K562 (cell line): ENCODE results near the gene DNAH3. TPM values are rescaled to one million over a fixed set of nuclear protein-coding genes. Genes with fewer than 3 reads are reported as not detected.
"Not testable (repeated sequence)": the region's sequence is repeated elsewhere in the genome, so short reads cannot be mapped to it uniquely, and the experiment has no call there.

Experiments
- ATAC-seq: fragments of 200-7000 bp; cut with Tn5 transposase; 3 replicates; pipeline ENCODE4 v1.9.1; 2020; ENCODE audit warnings: moderate library complexity
- BruUV-seq: library from RNA; stranded (reverse); fragments of 400-500 nt; replicated peaks from 2 replicates; lab custom pipeline; 2021; lab: Mats Ljungman, UMichigan
- CTCF ChIA-PET: fragments of 300-600 bp; formaldehyde crosslinking; extraction: SDS; loops from one replicate; lab custom pipeline; 2021; ENCODE audit warnings: low intra/inter-chr PET ratio; lab: Yijun Ruan, JAX
- POLR2A ChIA-PET: fragments of 300-600, 350-650 bp; sonication (Branson Sonifier 250); formaldehyde crosslinking; extraction: SDS; loops from one replicate; lab custom pipeline; 2021; ENCODE audit warnings: antibody characterized with exemption, inconsistent platforms; lab: Yijun Ruan, JAX
- DNase-seq, 4 experiments: peaks; one replicate each; pipeline versions ENCODE4 v3.0.0 to v3.0.0-alpha.2; 2011 to 2018; ENCODE audit warnings: low spot score in 3 of 4, mixed read lengths in 3 of 4; ENCODE audit errors: extremely low read depth in 1 of 4
- FAIRE-seq: peaks from 2 replicates; lab custom pipeline; 2011; peaks lifted over from hg19 to GRCh38; lab: Jason Lieb, UNC
- H2AFZ ChIP-seq: 2 replicates; pipeline ENCODE4 v1.6.0; 2011; ENCODE audit warnings: low read depth, low read length, control low read depth, inconsistent platforms
- H3K27ac ChIP-seq: fragments of 200-600 bp; 3 replicates; pipeline ENCODE4 v1.8.0; 2011; ENCODE audit warnings: low read depth, mild to moderate bottlenecking, control low read depth, inconsistent platforms, low read length, moderate library complexity, mixed read lengths; ENCODE audit errors: extremely low read depth
- H3K27me3 ChIP-seq, 2 experiments: fragments of 300-600 bp in 1 of 2; 2 replicates in 1 of 2; 3 replicates in 1 of 2; pipeline versions ENCODE4 v1.6.0 to v1.8.0; 2011; ENCODE audit warnings: inconsistent platforms in 2 of 2, low read length in 2 of 2, mild to moderate bottlenecking in 1 of 2, mixed read lengths in 1 of 2, moderate library complexity in 1 of 2; ENCODE audit not compliant: control insufficient read depth in 2 of 2, insufficient read depth in 2 of 2
- H3K36me3 ChIP-seq: fragments of 300-600 bp; 3 replicates; pipeline ENCODE4 v1.8.0; 2011; ENCODE audit warnings: mild to moderate bottlenecking, low read length, inconsistent platforms; ENCODE audit not compliant: control insufficient read depth, insufficient read depth
- H3K4me1 ChIP-seq, 2 experiments: fragments of 200-600 bp in 1 of 2; replicated peaks in 1 of 2; 2 replicates in 1 of 2; 3 replicates in 1 of 2; pipeline versions ENCODE4 v1.5.1 to v1.8.0; 2011; ENCODE audit warnings: inconsistent platforms in 2 of 2, low read length in 2 of 2, mild to moderate bottlenecking in 1 of 2, mixed read lengths in 1 of 2, moderate library complexity in 1 of 2; ENCODE audit not compliant: control insufficient read depth in 2 of 2, insufficient read depth in 2 of 2
- H3K4me2 ChIP-seq: 2 replicates; pipeline ENCODE4 v1.6.1; 2011; ENCODE audit warnings: low read length, control low read depth, inconsistent platforms, mixed read lengths; ENCODE audit not compliant: insufficient read depth
- H3K4me3 ChIP-seq: fragments of 200-600 bp; sonication (generic), shearing (Covaris generic); 2 replicates; pipeline ENCODE4 v1.5.1; 2016; ENCODE audit warnings: control low read depth, inconsistent platforms
- H3K79me2 ChIP-seq: fragments of 200-600 bp; 3 replicates; pipeline ENCODE4 v1.8.0; 2011; ENCODE audit warnings: low read length, inconsistent platforms; ENCODE audit not compliant: control insufficient read depth, insufficient read depth
- H3K9ac ChIP-seq, 2 experiments: 2 replicates each; pipeline versions ENCODE4 v1.6.0 to v1.6.1; 2011; ENCODE audit warnings: low read depth in 2 of 2, low read length in 2 of 2, control low read depth in 1 of 2, inconsistent platforms in 1 of 2, mild to moderate bottlenecking in 1 of 2, mixed read lengths in 1 of 2; ENCODE audit not compliant: insufficient read depth in 1 of 2
- H3K9me1 ChIP-seq: one replicate; pipeline ENCODE4 v1.6.0; 2011; ENCODE audit warnings: inconsistent platforms, mild to moderate bottlenecking, low read length, moderate library complexity; ENCODE audit not compliant: control insufficient read depth, insufficient read depth
- H3K9me3 ChIP-seq: replicated peaks from 2 replicates; pipeline ENCODE4 v1.5.1; 2011; ENCODE audit warnings: low read depth, low read length, inconsistent platforms; ENCODE audit not compliant: control insufficient read depth, insufficient read depth
- H4K20me1 ChIP-seq: replicated peaks from 2 replicates; pipeline ENCODE4 v1.6.1; 2011; ENCODE audit warnings: low read length, inconsistent platforms, mixed read lengths; ENCODE audit not compliant: control insufficient read depth, insufficient read depth
- NFYB ChIP-seq: IDR thresholded peaks from 2 replicates; pipeline ENCODE4 v1.6.1; 2011; ENCODE audit warnings: mild to moderate bottlenecking, moderate library complexity; ENCODE audit not compliant: insufficient read length; ENCODE audit errors: extremely low read depth
- WGBS: fragments of 100-300 bp; shearing (Covaris generic); methylation state at CpG from one replicate; pipeline ENCODE4 v1.1.6; 2016; ENCODE audit warnings: low coverage, mixed read lengths; ENCODE audit not compliant: insufficient coverage; ENCODE audit errors: missing lambda C conversion rate; 5-methylcytosine and 5-hydroxymethylcytosine counted together
- in situ Hi-C: fragments of 300-500 bp; cut with MboI; formaldehyde crosslinking; loops from 4 replicates; pipeline ENCODE4 v1.15.0; 2018; ENCODE audit warnings: inconsistent platforms, mixed read lengths
- intact Hi-C: fragments of 100-400 bp; cut with micrococcal nuclease; formaldehyde crosslinking; loops from 2 replicates; pipeline ENCODE4 v1.14.2; 2022
- polyA plus RNA-seq, 8 experiments: library from polyadenylated mRNA; depleted of rRNA in 4 of 8; stranded (reverse) in 5 of 8; unstranded in 3 of 8; fragments of >200 nt; fragmentation: Nextera tagmentation in 2 of 8; fragmentation: Illumina TruSeq in 1 of 8; extraction: Ambion mirVana in 2 of 8; extraction: Trizol in 1 of 8; gene quantifications; 2 replicates each; pipeline versions ENCODE4 v1.2.1 to v1.2.3, GENCODE V29; 2011 to 2014; ENCODE audit warnings: inconsistent platforms in 1 of 8, missing spikeins in 1 of 8
- total RNA-seq, 7 experiments: library from RNA; depleted of rRNA in 6 of 7; stranded (reverse); fragments of >200 nt in 6 of 7; fragmentation: Illumina TruSeq in 2 of 7; extraction: Trizol in 2 of 7; gene quantifications; 2 replicates each; pipeline versions ENCODE4 v1.2.1 to v1.2.3, GENCODE V29; 2011 to 2021; ENCODE audit warnings: low replicate concordance in 1 of 7

The DNAH3 gene
- total and polyA plus RNA-seq, 9 of the 15 experiments (the other 6 are each of a cell fraction or from before 2014, with no cell fraction given): 0.32 to 0.84 (median 0.44) TPM

- FAIRE-seq, H2AFZ ChIP-seq, H3K4me3 ChIP-seq, H3K9me1 ChIP-seq, H3K9me3 ChIP-seq, H4K20me1 ChIP-seq, ATAC-seq, H3K27me3 ChIP-seq, H3K36me3 ChIP-seq, H3K79me2 ChIP-seq, H3K9ac ChIP-seq, BruUV-seq, DNase-seq, POLR2A ChIA-PET, H3K27ac ChIP-seq, H3K4me2 ChIP-seq: not testable (repeated sequence)
- CTCF ChIA-PET: interaction anchor here (0.7 kb wide), 1 partner anchor 1528 kb away, joined by 4 read pairs; no protein-coding TSS in a partner anchor
- intact Hi-C loops: loop anchor here (10.0 kb wide), 1 partner anchor 402 kb away; no protein-coding TSS in a partner anchor
- H3K4me1 ChIP-seq: peaks cover 7 to 11% of the 10 kb centered on the region in 2 experiments
- TF ChIP-seq NFYB: peak; percentile 47
- 66% methylated on average over 9 of the region's 11 CpGs for WGBS
- in situ Hi-C loops: loop anchor here (10.0 kb wide), 1 partner anchor 1162 kb away; no protein-coding TSS in a partner anchor
Measured at GRCh38 chr16:21153124-21153729, 2.6 kb upstream of the DNAH3 start.

DNA sequence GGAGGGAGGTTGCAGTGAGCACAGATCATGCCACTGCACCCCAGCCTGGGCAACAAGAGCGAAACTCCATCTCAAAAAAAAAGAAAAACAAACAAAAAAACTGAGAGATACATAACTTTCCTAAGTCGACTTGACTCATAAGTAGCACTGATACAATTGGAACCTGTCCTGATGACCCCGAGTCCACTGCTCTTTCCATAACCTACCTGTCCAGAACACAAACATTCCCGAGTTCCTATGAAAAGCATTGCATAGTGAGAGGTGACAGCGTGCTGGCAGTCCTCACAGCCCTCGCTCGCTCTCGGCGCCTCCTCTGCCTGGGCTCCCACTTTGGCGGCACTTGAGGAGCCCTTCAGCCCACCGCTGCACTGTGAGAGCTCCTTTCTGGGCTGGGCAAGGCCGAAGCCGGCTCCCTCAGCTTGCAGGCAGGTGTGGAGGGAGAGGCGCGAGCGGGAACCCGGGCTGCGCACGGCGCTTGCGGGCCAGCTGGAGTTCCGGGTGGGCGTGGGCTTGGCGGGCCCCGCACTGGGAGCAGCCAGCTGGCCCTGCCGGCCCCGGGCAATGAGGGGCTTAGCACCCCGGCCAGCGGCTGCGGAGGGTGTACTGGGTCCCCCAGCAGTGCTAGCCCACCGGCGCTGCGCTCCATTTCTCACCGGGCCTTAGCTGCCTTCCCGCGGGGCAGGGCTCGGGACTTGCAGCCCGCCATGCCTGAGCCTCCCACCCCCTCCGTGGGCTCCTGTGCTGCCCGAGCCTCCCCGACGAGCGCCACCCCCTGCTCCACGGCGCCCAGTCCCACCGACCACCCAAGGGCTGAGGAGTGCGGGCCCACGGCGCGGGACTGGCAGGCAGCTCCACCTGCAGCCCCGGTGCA, 1.7 kb upstream of the DNAH3 start:
- H3K36me3 ChIP-seq, FAIRE-seq, H3K27ac ChIP-seq, H4K20me1 ChIP-seq, H3K4me3 ChIP-seq, H3K27me3 ChIP-seq, BruUV-seq, H3K9ac ChIP-seq, H3K4me2 ChIP-seq, ATAC-seq, H3K79me2 ChIP-seq, H3K9me3 ChIP-seq, POLR2A ChIA-PET, DNase-seq, H2AFZ ChIP-seq, H3K4me1 ChIP-seq, H3K9me1 ChIP-seq: not testable (repeated sequence)
- CTCF ChIA-PET: interaction anchor here (0.6 kb wide), 1 partner anchor 1070 kb away, joined by 3 read pairs; no protein-coding TSS in a partner anchor
- intact Hi-C loops: loop anchor here (10.0 kb wide), 1 partner anchor 402 kb away; no protein-coding TSS in a partner anchor
- in situ Hi-C loops: loop anchor here (10.0 kb wide), 1 partner anchor 1162 kb away; no protein-coding TSS in a partner anchor
- 69% methylated on average over 29 of the region's 51 CpGs for WGBS
